Stimulated activated CD4-positive, alpha-beta T cell treated with anti-CD3 and anti-CD28 coated beads, Interleukin-1b, Interleukin-23, amount 100 ng/mL, for 48 hours (primary cell): ENCODE measurements around the gene WIPF3.
A peak's percentile ranks its signal among the peaks of the same experiment; 100 is the strongest.

ENCODE experiments used
- DNase-seq: peaks from one replicate; pipeline ENCODE4 v3.0.0-alpha.2; 2020

Gene WIPF3

GRCh38 chr7:29919790-29920189 is 113.5 kb downstream of the WIPF3 start:
- no peak for DNase-seq

- no peak for DNase-seq
Observed at GRCh38 chr7:29920491-29920890, 114.2 kb downstream of the WIPF3 start.

- DNase-seq, result peak; percentile 36
Observed at GRCh38 chr7:29921404-29922010, 115.2 kb downstream of the WIPF3 start.

- no peak for DNase-seq
Observed at GRCh38 chr7:29922921-29923700, 116.8 kb downstream of the WIPF3 start.

- no peak for DNase-seq
Observed at GRCh38 chr7:29924006-29924405, 117.7 kb downstream of the WIPF3 start.

GRCh38 chr7:29924684-29925083 is 118.4 kb downstream of the WIPF3 start:
- peak; percentile 45 for DNase-seq

- DNase-seq, result no peak
Observed at GRCh38 chr7:29926216-29926615, 119.9 kb downstream of the WIPF3 start.

GRCh38 chr7:29926741-29927140 is 120.4 kb downstream of the WIPF3 start:
- no peak for DNase-seq

- no peak for DNase-seq
Observed at GRCh38 chr7:29929018-29929807, 122.9 kb downstream of the WIPF3 start.

- no peak for DNase-seq
Observed at GRCh38 chr7:29935111-29935510, 128.8 kb downstream of the WIPF3 start.

GRCh38 chr7:29937132-29937531 is 130.8 kb downstream of the WIPF3 start:
- DNase-seq, result no peak

GRCh38 chr7:29940199-29940598 is 133.9 kb downstream of the WIPF3 start:
- no peak for DNase-seq

GRCh38 chr7:29945259-29945809 is 139.0 kb downstream of the WIPF3 start:
- no peak for DNase-seq

GRCh38 chr7:29946428-29947186 is 140.3 kb downstream of the WIPF3 start:
- DNase-seq, result no peak

- DNase-seq, result no peak
Observed at GRCh38 chr7:29948587-29948986, 142.3 kb downstream of the WIPF3 start.

- DNase-seq, result no peak
Observed at GRCh38 chr7:29950480-29950879, 144.2 kb downstream of the WIPF3 start.

GRCh38 chr7:29951206-29951605 is 144.9 kb downstream of the WIPF3 start:
- DNase-seq, result no peak

GRCh38 chr7:29953726-29954347 is 147.5 kb downstream of the WIPF3 start:
- no peak for DNase-seq

- no peak for DNase-seq
Observed at GRCh38 chr7:29955075-29955792, 148.9 kb downstream of the WIPF3 start.

GRCh38 chr7:29955799-29956486 is 149.6 kb downstream of the WIPF3 start:
- DNase-seq, result no peak

- no peak for DNase-seq
Observed at GRCh38 chr7:29956487-29956836, 150.2 kb downstream of the WIPF3 start.
